Heart left ventricle (tissue), 16 donors: Measurements from ENCODE around the gene ARHGAP15. TPM values are rescaled to one million over a fixed set of nuclear protein-coding genes. Genes with fewer than 3 reads are reported as not detected.

Experiments
- ATAC-seq, 4 donors: fragments of 200-7000 bp; cut with Tn5 transposase; one replicate each; pipeline ENCODE4 v1.9.1; 2020 to 2022; ENCODE audit warnings: moderate library complexity in 4 of 4, mild to moderate bottlenecking in 3 of 4, moderate number of reproducible peaks in 1 of 4
- DNase-seq, 5 donors: peaks; one replicate each; pipeline ENCODE4 v3.0.0-alpha.2; 2020
- H3K27ac ChIP-seq, 12 donors: fragments of 200-600 bp; sonication (generic) in 4 of 12; one replicate each; pipeline versions ENCODE4 v1.5.0 to v1.8.0; 2016 to 2022; ENCODE audit warnings: mild to moderate bottlenecking in 2 of 12
- H3K27me3 ChIP-seq, 9 donors: fragments of 200-600 bp; sonication (generic) in 2 of 9; one replicate each; pipeline versions ENCODE4 v1.5.1 to v1.8.0; 2016 to 2022; ENCODE audit warnings: mild to moderate bottlenecking in 3 of 9
- H3K36me3 ChIP-seq, 9 donors: fragments of 200-600 bp; sonication (generic) in 2 of 9; one replicate each; pipeline versions ENCODE4 v1.5.0 to v1.8.0; 2018 to 2022; ENCODE audit warnings: mild to moderate bottlenecking in 2 of 9
- H3K4me1 ChIP-seq, 12 donors: fragments of 200-600 bp; sonication (generic) in 4 of 12; one replicate each; pipeline versions ENCODE4 v1.5.0 to v1.8.0; 2016 to 2022; ENCODE audit warnings: mild to moderate bottlenecking in 3 of 12
- H3K4me3 ChIP-seq, 12 donors: fragments of 200-600 bp; sonication (generic) in 4 of 12; one replicate each; pipeline versions ENCODE4 v1.5.0 to v1.8.0; 2017 to 2022; ENCODE audit warnings: mild to moderate bottlenecking in 9 of 12, moderate library complexity in 4 of 12
- H3K9me3 ChIP-seq, 12 donors: fragments of 200-600 bp; sonication (generic) in 4 of 12; one replicate each; pipeline versions ENCODE4 v1.5.0 to v1.8.0; 2016 to 2022; ENCODE audit warnings: mild to moderate bottlenecking in 1 of 12
- POLR2A ChIP-seq, 2 donors: fragments of 450-650 bp; IDR thresholded peaks; one replicate each; pipeline ENCODE4 v1.6.1; 2017; ENCODE audit warnings: antibody characterized with exemption in 2 of 2, mild to moderate bottlenecking in 2 of 2, moderate library complexity in 2 of 2
- WGBS, 4 donors: extraction: QIAGEN DNeasy Blood & Tissue Kit in 2 of 4; methylation state at CpG; one replicate each; pipeline versions ENCODE4 v1.1.5 to v1.1.7; 2013 to 2018; 5-methylcytosine and 5-hydroxymethylcytosine counted together
- intact Hi-C, 10 donors: fragments of 100-400 bp; cut with DNase I; formaldehyde crosslinking; loops; one replicate each; pipeline versions ENCODE4 v1.11.1 to v1.14.2; 2022
- polyA plus RNA-seq, 2 donors: library from polyadenylated mRNA; stranded (reverse); fragments of 200-250 nt; gene quantifications; one replicate each; pipeline ENCODE4 v1.2.3, GENCODE V29; 2013
- total RNA-seq, 9 donors: library from RNA; depleted of rRNA in 2 of 9; stranded (reverse); fragments of >200 nt in 2 of 9; fragmentation: NEBNext Ultra II Directional in 3 of 9; extraction: Animal tissue kit (Norgen Biotek cat#: 25700) in 3 of 9; gene quantifications; one replicate each; pipeline versions ENCODE4 v1.1.0 to v1.2.4, GENCODE V29; 2016 to 2023
- TF ChIP-seq, protein P1 (sequence below), 12 donors: fragments of 200-600 bp; sonication (generic) in 4 of 12; IDR thresholded peaks; one replicate each; pipeline versions ENCODE4 v1.5.0 to v1.8.0; 2018 to 2022; ENCODE audit warnings: antibody characterized with exemption in 12 of 12, mild to moderate bottlenecking in 5 of 12
- donor health status: ischemic (EF 13 %, LVEDD 7.1; RV severe dilation, severe dysfunction).
- donor health status: healthy with polysubstance abuse.
- donor health status: DM: no; HTN: yes; CAD: no.
- donor health status: DM: no; HTN: no; CAD: no.
- donor health status: ischemic (EF 25% LVEDD 6.9; RV normal size, moderate dysfunction).
- donor health status: ischemic (EF 25% LVEDD 5.7; RV mildly dilated, moderate dysfunction).
- donor health status: healthy.
- donor health status: DM: yes; HTN: yes; CAD: no.
- donor health status: ischemic (EF 35%, LVEDD 5.7; RV mildly dilated, moderate dysfunction).
- donor health status: nonischemic (EF 11% LVEDD 7.7; RV severe dilation, severe dysfunction).
- donor health status: DM: yes; HTN: yes; CAD: no.
- donor health status: PGD.
- donor health status: ischemic (EF 29% LVEDD 5.4; RV normal size, mild dysfunction).
- donor health status: nonischemic (EF 23%, LVEDD 6.1; RV moderate dilation, normal function).

The ARHGAP15 gene
- total and polyA plus RNA-seq, 11 donors, result 1.3 to 8.7 (median 3.3) TPM

DNA sequence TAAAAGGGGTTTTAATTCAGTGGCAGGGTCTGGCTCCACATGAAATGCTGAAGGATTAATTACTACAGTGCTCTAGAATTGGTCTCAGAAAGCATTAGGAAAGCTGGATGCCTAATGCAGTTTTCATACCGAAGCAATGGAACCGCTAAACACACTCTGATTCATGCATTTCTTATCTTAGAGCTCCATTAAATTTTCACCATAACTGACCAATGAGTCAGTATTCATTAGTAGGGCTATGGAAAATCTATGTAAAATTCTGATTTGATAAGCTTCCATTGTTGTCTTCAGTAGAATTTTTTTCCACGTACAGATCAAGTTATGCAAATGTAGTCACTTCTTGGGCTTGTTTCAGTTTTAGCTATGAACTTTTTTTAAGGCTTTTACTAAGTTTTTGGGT lies 359.9 kb downstream of the ARHGAP15 start:
- 62 to 72% (median 69%) methylated on average over 3 of the region's 3 CpGs for WGBS, 4 donors
- Histone ChIP-seq H3K4me1 (peaks cover 0 to 8% (median 0%) of the 10 kb centered on the region in 12 donors), H3K9me3 (no peaks in the 10 kb centered on the region), H3K27ac (no peak overlapping the region), H3K27me3 (no peaks in the 10 kb centered on the region), H3K4me3 (peak overlapping the region in 1 of 12 donors; percentile 10), H3K36me3 (no peaks in the 10 kb centered on the region)
- ATAC-seq, result no peak
- TF ChIP-seq, protein P1, sequence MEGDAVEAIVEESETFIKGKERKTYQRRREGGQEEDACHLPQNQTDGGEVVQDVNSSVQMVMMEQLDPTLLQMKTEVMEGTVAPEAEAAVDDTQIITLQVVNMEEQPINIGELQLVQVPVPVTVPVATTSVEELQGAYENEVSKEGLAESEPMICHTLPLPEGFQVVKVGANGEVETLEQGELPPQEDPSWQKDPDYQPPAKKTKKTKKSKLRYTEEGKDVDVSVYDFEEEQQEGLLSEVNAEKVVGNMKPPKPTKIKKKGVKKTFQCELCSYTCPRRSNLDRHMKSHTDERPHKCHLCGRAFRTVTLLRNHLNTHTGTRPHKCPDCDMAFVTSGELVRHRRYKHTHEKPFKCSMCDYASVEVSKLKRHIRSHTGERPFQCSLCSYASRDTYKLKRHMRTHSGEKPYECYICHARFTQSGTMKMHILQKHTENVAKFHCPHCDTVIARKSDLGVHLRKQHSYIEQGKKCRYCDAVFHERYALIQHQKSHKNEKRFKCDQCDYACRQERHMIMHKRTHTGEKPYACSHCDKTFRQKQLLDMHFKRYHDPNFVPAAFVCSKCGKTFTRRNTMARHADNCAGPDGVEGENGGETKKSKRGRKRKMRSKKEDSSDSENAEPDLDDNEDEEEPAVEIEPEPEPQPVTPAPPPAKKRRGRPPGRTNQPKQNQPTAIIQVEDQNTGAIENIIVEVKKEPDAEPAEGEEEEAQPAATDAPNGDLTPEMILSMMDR (IDR thresholded peaks at IDR 0.05), result no peak
- TF ChIP-seq POLR2A (IDR thresholded peaks at IDR 0.05), result no peak
- no peak for DNase-seq
- intact Hi-C loops, result no loop called here

- no peaks in the 10 kb centered on the region for H3K9me3 ChIP-seq
- DNase-seq (no peak), ATAC-seq (no peak)
- TF ChIP-seq, protein P1 (IDR thresholded peaks at IDR 0.05), result no peak
- TF ChIP-seq POLR2A (IDR thresholded peaks at IDR 0.05), result no peak
- H3K4me3 ChIP-seq, result no peak overlapping the region
- no peaks in the 10 kb centered on the region for H3K27me3 ChIP-seq
- H3K27ac ChIP-seq, result no peak overlapping the region
- intact Hi-C loops, result no loop called here
- H3K4me1 ChIP-seq, result peaks cover 0 to 8% (median 0%) of the 10 kb centered on the region in 12 donors
- 31 to 75% (median 57%) methylated on average over 2 of the region's 2 CpGs for WGBS, 4 donors
- no peaks in the 10 kb centered on the region for H3K36me3 ChIP-seq
Observed at GRCh38 chr2:143491131-143491530, 361.9 kb downstream of the ARHGAP15 start.

GRCh38 chr2:143493339-143493738 lies 364.1 kb downstream of the ARHGAP15 start:
- H3K27me3 ChIP-seq, result no peaks in the 10 kb centered on the region
- 91 to 98% (median 95%) methylated on average over 1 of the region's 1 CpG for WGBS, 4 donors
- TF ChIP-seq POLR2A (IDR thresholded peaks at IDR 0.05), result no peak
- TF ChIP-seq, protein P1 (IDR thresholded peaks at IDR 0.05), result no peak
- no peak overlapping the region for H3K27ac ChIP-seq
- DNase-seq (no peak), ATAC-seq (no peak)
- H3K9me3 ChIP-seq, result no peaks in the 10 kb centered on the region
- no peaks in the 10 kb centered on the region for H3K4me1 ChIP-seq
- H3K4me3 ChIP-seq, result no peak overlapping the region
- intact Hi-C loops, result no loop called here
- H3K36me3 ChIP-seq, result no peaks in the 10 kb centered on the region

DNA sequence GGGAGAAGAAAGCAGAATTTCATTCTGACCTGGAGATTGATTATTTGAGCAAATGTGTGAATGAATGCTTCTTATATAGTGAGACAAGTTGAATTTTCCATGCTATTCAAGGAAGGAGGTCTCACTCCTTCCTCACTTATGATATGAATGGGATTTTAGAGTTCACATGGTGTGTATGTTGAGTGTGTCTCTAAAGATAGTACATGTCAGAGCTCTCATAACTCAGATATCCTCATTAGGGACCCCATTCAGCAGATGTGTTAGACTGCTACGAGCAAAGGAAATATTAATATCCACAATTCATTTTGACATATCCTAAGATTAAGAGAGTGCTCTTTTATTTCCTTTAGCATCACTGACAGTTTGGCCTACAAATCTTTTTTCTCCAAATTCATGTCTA lies 368.5 kb downstream of the ARHGAP15 start:
- 40 to 45% (median 42%) methylated on average over 1 of the region's 1 CpG for WGBS, 4 donors

More for the DNA sequence above, 368.5 kb downstream of the ARHGAP15 start:
- Histone ChIP-seq H3K4me3 (no peak overlapping the region), H3K27me3 (no peaks in the 10 kb centered on the region), H3K36me3 (no peaks in the 10 kb centered on the region), H3K9me3 (no peaks in the 10 kb centered on the region), H3K27ac (no peak overlapping the region), H3K4me1 (no peaks in the 10 kb centered on the region)
- TF ChIP-seq, protein P1 (IDR thresholded peaks at IDR 0.05), result no peak
- TF ChIP-seq POLR2A (IDR thresholded peaks at IDR 0.05), result no peak
- ATAC-seq, result no peak
- intact Hi-C loops, result no loop called here
- no peak for DNase-seq
